Transverse colon (tissue), 4 donors: ENCODE results near the gene SCML2. TPM values are rescaled to one million over a fixed set of nuclear protein-coding genes. Genes with fewer than 3 reads are reported as not detected.
"Not testable (repeated sequence)": the region's sequence is repeated elsewhere in the genome, so short reads cannot be mapped to it uniquely, and the experiment has no call there.

ENCODE experiments used
- DNase-seq: peaks from one replicate; pipeline ENCODE4 v3.0.0-alpha.2; 2019
- H3K27ac ChIP-seq, 4 donors: fragments of 200-600 bp; sonication (generic); 2 replicates each; pipeline ENCODE4 v1.5.1; 2016 to 2018; ENCODE audit warnings: inconsistent platforms in 4 of 4
- H3K27me3 ChIP-seq: fragments of 200-600 bp; sonication (generic); 2 replicates; pipeline ENCODE4 v1.5.1; 2017; ENCODE audit warnings: inconsistent platforms
- H3K36me3 ChIP-seq, 4 donors: fragments of 200-600 bp; sonication (generic); 2 replicates each; pipeline ENCODE4 v1.5.1; 2017 to 2019; ENCODE audit warnings: inconsistent platforms in 4 of 4
- H3K4me1 ChIP-seq, 4 donors: fragments of 200-600 bp; sonication (generic); 2 replicates each; pipeline ENCODE4 v1.5.1; 2017 to 2020; ENCODE audit warnings: inconsistent platforms in 4 of 4
- H3K4me3 ChIP-seq, 4 donors: fragments of 200-600 bp; sonication (generic); 1 replicate in 1 of 4; 2 replicates in 3 of 4; pipeline versions ENCODE4 v1.5.1 to v1.6.1; 2017 to 2019; ENCODE audit warnings: inconsistent platforms in 4 of 4
- H3K9me3 ChIP-seq, 2 donors: fragments of 200-600 bp; sonication (generic); 2 replicates each; pipeline ENCODE4 v1.5.1; 2017 to 2019; ENCODE audit warnings: inconsistent platforms in 2 of 2
- CTCF ChIP-seq, 5 experiments: fragments of 200-600 bp in 3 of 5; fragments of 450-650 bp in 2 of 5; sonication (generic) in 3 of 5; IDR thresholded peaks; 1 replicate in 2 of 5; 2 replicates in 3 of 5; pipeline ENCODE4 v1.5.1; 2016 to 2017; ENCODE audit warnings: antibody characterized with exemption in 5 of 5, inconsistent platforms in 3 of 5, mild to moderate bottlenecking in 2 of 5, moderate library complexity in 1 of 5
- EP300 ChIP-seq: sonication (generic); formaldehyde crosslinking; IDR thresholded peaks from one replicate; pipeline ENCODE4 v1.6.1; 2017; ENCODE audit warnings: antibody characterized with exemption, low read depth
- POLR2A ChIP-seq: fragments of 450-650 bp; IDR thresholded peaks from one replicate; pipeline ENCODE4 v1.6.1; 2016; ENCODE audit warnings: antibody characterized with exemption, mild to moderate bottlenecking, moderate library complexity
- POLR2AphosphoS5 ChIP-seq, 3 donors: sonication (generic); formaldehyde crosslinking; IDR thresholded peaks; one replicate each; pipeline ENCODE4 v1.6.1; 2016; ENCODE audit warnings: antibody characterized with exemption in 3 of 3
- WGBS, 2 donors: methylation state at CpG; one replicate each; pipeline ENCODE4 v1.1.5; 2018; ENCODE audit warnings: low coverage in 1 of 2; 5-methylcytosine and 5-hydroxymethylcytosine counted together
- in situ Hi-C, 4 donors: fragments of 200-750 bp; cut with MboI; loops; one replicate each; pipeline versions ENCODE4 v1.15.0 to v1.15.1; 2017; ENCODE audit warnings: low sequenced_read_pairs in 3 of 4, low pct_ligation_motif_present in 1 of 4, low pct_unique_long_range_greater_than_20kb in 1 of 4
- intact Hi-C: fragments of 100-400 bp; cut with DNase I; formaldehyde crosslinking; loops from one replicate; pipeline ENCODE4 v1.15.1; 2023; ENCODE audit warnings: low total_unique reads
- total RNA-seq, 4 donors: library from RNA; depleted of rRNA; stranded (reverse); fragments of >200 nt; gene quantifications; one replicate each; pipeline ENCODE4 v1.1.0, GENCODE V29; 2016

SCML2 gene
- total RNA-seq, 4 donors from 2014 or later = 1.1 to 15.9 (median 1.4) TPM

- no peak for TF ChIP-seq CTCF (IDR thresholded peaks at IDR 0.05)
- no peak for TF ChIP-seq POLR2AphosphoS5 (IDR thresholded peaks at IDR 0.05)
- TF ChIP-seq EP300 = no peak
- TF ChIP-seq POLR2A = no peak
- in situ Hi-C loops = loop anchor here (5.0 to 25.0 kb wide), 4 partner anchors 522 to 947 kb away; partner anchors contain the start of gene PDHA1 (in 1 of the 4)
- Histone ChIP-seq H3K4me1 (no peaks in the 10 kb centered on the region), H3K9me3 (no peaks in the 10 kb centered on the region), H3K36me3 (no peaks in the 10 kb centered on the region), H3K4me3 (no peak overlapping the region), H3K27me3 (no peaks in the 10 kb centered on the region), H3K27ac (no peak overlapping the region)
- intact Hi-C loops = loop anchor here (5.0 to 10.0 kb wide), 2 partner anchors 507 to 945 kb away; no protein-coding TSS in a partner anchor
- DNase-seq = no peak
- WGBS, 2 donors = 42 to 67% methylated on average over 3 of the region's 3 CpGs
Measured at GRCh38 chrX:18389966-18390365, 35.5 kb upstream of the SCML2 start.

GRCh38 chrX:18377796-18378195, 23.3 kb upstream of the SCML2 start:
- intact Hi-C loops = no loop called here
- H3K27me3 ChIP-seq = no peaks in the 10 kb centered on the region
- peak; percentile 18 for DNase-seq
- in situ Hi-C loops = loop anchor here in 2 of 4 donors (25.0 kb wide), 2 partner anchors 535 to 960 kb away; partner anchors contain the start of gene PDHA1 (in 1 of the 2)
- no peaks in the 10 kb centered on the region for H3K4me1 ChIP-seq
- no peaks in the 10 kb centered on the region for H3K36me3 ChIP-seq
- no peak overlapping the region for H3K4me3 ChIP-seq
- peak; percentile 33 to 46 (median 38) for TF ChIP-seq CTCF (IDR thresholded peaks at IDR 0.05)
- no peak for TF ChIP-seq POLR2A
- WGBS, 2 donors = 0 to 29% methylated on average over 3 to 6 of the region's 6 CpGs
- no peaks in the 10 kb centered on the region for H3K9me3 ChIP-seq
- no peak overlapping the region for H3K27ac ChIP-seq

GRCh38 chrX:18375131-18375805, 20.8 kb upstream of the SCML2 start:
- H3K27ac ChIP-seq, H3K4me3 ChIP-seq, H3K36me3 ChIP-seq, H3K9me3 ChIP-seq, DNase-seq, H3K4me1 ChIP-seq, intact Hi-C loops, H3K27me3 ChIP-seq: not testable (repeated sequence)
- WGBS, 2 donors = 83% methylated on average over 9 of the region's 9 CpGs; no CpG with 5 or more reads in 1 of the 2 donors
- in situ Hi-C loops = loop anchor here in 2 of 4 donors (25.0 kb wide), 2 partner anchors 537 to 962 kb away; partner anchors contain the start of gene PDHA1 (in 1 of the 2)

GRCh38 chrX:18369096-18369495, 14.6 kb upstream of the SCML2 start:
- H3K36me3 ChIP-seq, DNase-seq, intact Hi-C loops, H3K27me3 ChIP-seq, H3K4me1 ChIP-seq, H3K27ac ChIP-seq, H3K4me3 ChIP-seq, in situ Hi-C loops, H3K9me3 ChIP-seq: not testable (repeated sequence)
- 35 to 73% methylated on average over 2 to 5 of the region's 5 CpGs for WGBS, 2 donors

GRCh38 chrX:18368402-18368801, 13.9 kb upstream of the SCML2 start:
- Histone ChIP-seq H3K27me3 (no peaks in the 10 kb centered on the region), H3K4me1 (no peaks in the 10 kb centered on the region), H3K36me3 (no peaks in the 10 kb centered on the region), H3K27ac (no peak overlapping the region), H3K4me3 (no peak overlapping the region), H3K9me3 (no peaks in the 10 kb centered on the region)
- TF ChIP-seq POLR2AphosphoS5 (IDR thresholded peaks at IDR 0.05) = no peak
- no peak for TF ChIP-seq CTCF (IDR thresholded peaks at IDR 0.05)
- TF ChIP-seq POLR2A = no peak
- no peak for TF ChIP-seq EP300
- no peak for DNase-seq
- intact Hi-C loops = no loop called here
- in situ Hi-C loops = no loop called here
- 64% methylated on average over 4 of the region's 4 CpGs; no CpG with 5 or more reads in 1 of the 2 donors for WGBS, 2 donors
